HepG2 (cell line): ENCODE data around the gene ABAT. TPM values are rescaled to one million over a fixed set of nuclear protein-coding genes. Genes with fewer than 3 reads are reported as not detected.
A peak's percentile ranks its signal among the peaks of the same experiment; 100 is the strongest.

Experiments used
- E2F1 ChIP-seq: sonication (generic); formaldehyde crosslinking; IDR thresholded peaks from 2 replicates; pipeline ENCODE4 v1.5.0; 2020; ENCODE audit warnings: missing genetic modification reagents
- ETV5 ChIP-seq: IDR thresholded peaks from 2 replicates; pipeline ENCODE4 v1.6.1; 2018; ENCODE audit warnings: missing biosample characterization, missing genetic modification reagents, inconsistent platforms, borderline replicate concordance
- RERE ChIP-seq: IDR thresholded peaks from 2 replicates; pipeline ENCODE4 v1.6.1; 2016; ENCODE audit warnings: low read depth, missing genetic modification reagents, missing compliant biosample characterization
- TAF15 ChIP-seq: fragments of 200-400 bp; formaldehyde crosslinking; IDR thresholded peaks from one replicate; pipeline ENCODE4 v1.6.1; 2018; ENCODE audit warnings: mild to moderate bottlenecking, low read depth, low read length; ENCODE audit not compliant: poor library complexity, severe bottlenecking
- TCF12 ChIP-seq, 2 experiments: fragments of 450-650 bp in 1 of 2; sonication (generic) in 1 of 2; formaldehyde crosslinking in 1 of 2; IDR thresholded peaks; 2 replicates each; pipeline versions ENCODE4 v1.6.1 to v1.8.0; 2017 to 2022; ENCODE audit warnings: antibody characterized with exemption in 1 of 2, mild to moderate bottlenecking in 1 of 2, missing genetic modification reagents in 1 of 2, moderate library complexity in 1 of 2
- ZFY ChIP-seq: sonication (generic); formaldehyde crosslinking; IDR thresholded peaks from 2 replicates; pipeline ENCODE4 v1.4.0; 2020; ENCODE audit warnings: missing genetic modification reagents
- ZGPAT ChIP-seq: IDR thresholded peaks from 2 replicates; pipeline ENCODE4 v1.6.1; 2016; ENCODE audit warnings: mild to moderate bottlenecking
- ZNF124 ChIP-seq: sonication (generic); formaldehyde crosslinking; IDR thresholded peaks from 2 replicates; pipeline ENCODE4 v1.4.0; 2020; ENCODE audit warnings: missing genetic modification reagents
- ZNF142 ChIP-seq: sonication (generic); formaldehyde crosslinking; IDR thresholded peaks from 2 replicates; pipeline ENCODE4 v1.4.0; 2020; ENCODE audit warnings: missing genetic modification reagents
- ZNF160 ChIP-seq: sonication (generic); formaldehyde crosslinking; IDR thresholded peaks from 2 replicates; pipeline ENCODE4 v1.8.0; 2022; ENCODE audit warnings: mild to moderate bottlenecking, inconsistent platforms, missing genetic modification reagents
- ZNF274 ChIP-seq: sonication (generic); formaldehyde crosslinking; IDR thresholded peaks from 2 replicates; pipeline ENCODE4 v1.5.1; 2020; ENCODE audit warnings: mild to moderate bottlenecking, missing genetic modification reagents
- ZNF614 ChIP-seq: IDR thresholded peaks from 2 replicates; pipeline ENCODE4 v1.6.1; 2018; ENCODE audit warnings: missing biosample characterization, missing genetic modification reagents, inconsistent platforms, borderline replicate concordance
- ZNF772 ChIP-seq: sonication (generic); formaldehyde crosslinking; IDR thresholded peaks from 2 replicates; pipeline ENCODE4 v1.5.0; 2020; ENCODE audit warnings: mild to moderate bottlenecking, missing genetic modification reagents
- polyA plus RNA-seq, 8 experiments: library from polyadenylated mRNA; depleted of rRNA in 3 of 8; stranded (reverse) in 7 of 8; unstranded in 1 of 8; fragments of >200 nt; fragmentation: Illumina TruSeq in 4 of 8; extraction: Trizol in 4 of 8; gene quantifications; 2 replicates each; pipeline versions ENCODE4 v1.2.1 to v1.2.3, GENCODE V29; 2011 to 2016; ENCODE audit warnings: low read depth in 4 of 8, missing spikeins in 1 of 8, mixed read lengths in 1 of 8; ENCODE audit not compliant: insufficient read depth in 1 of 8
- total RNA-seq, 5 experiments: library from RNA; depleted of rRNA; stranded (reverse); fragments of >200 nt; fragmentation: Illumina TruSeq; extraction: Trizol; gene quantifications; 2 replicates each; pipeline ENCODE4 v1.2.3, GENCODE V29; 2016; ENCODE audit warnings: low read depth in 1 of 5

ABAT gene
- total and polyA plus RNA-seq, 2 of the 13 experiments (the other 11 are each of a cell fraction or from before 2014, with no cell fraction given), result 47.6 to 97.3 TPM

GRCh38 chr16:8678068-8678927, 3.9 kb downstream of the ABAT start (continued):
- TF ChIP-seq ZGPAT (CRISPR knock-in tag) (peak; percentile 87), TAF15 (no peak), RERE (peak; percentile 52; the same call in 1 of the 2 replicates), ZNF124 (CRISPR knock-in tag) (peak; percentile 82; the same call in 1 of the 2 replicates), ETV5 (CRISPR knock-in tag) (peak; percentile 69; the same call in 1 of the 2 replicates), ZFY (CRISPR knock-in tag) (0 out of 2 replicates have a peak, but pooled peaks have one; percentile 16), ZNF614 (peak; percentile 76), TCF12 (IDR thresholded peaks at IDR 0.05) (no peak), TCF12 (CRISPR knock-in tag; IDR thresholded peaks at IDR 0.05) (no peak), ZNF160 (CRISPR knock-in tag) (no peak), ZNF142 (CRISPR knock-in tag) (peak; percentile 67; the same call in 1 of the 2 replicates), ZNF772 (no peak; the same call in 1 of the 2 replicates), E2F1 (CRISPR knock-in tag) (no peak; the same call in 1 of the 2 replicates), ZNF274 (no peak; the same call in 1 of the 2 replicates)
